Ovary (tissue), 9 donors: ENCODE measurements around the gene DIP2C. TPM values are rescaled to one million over a fixed set of nuclear protein-coding genes. Genes with fewer than 3 reads are reported as not detected.
A peak's percentile ranks its signal among the peaks of the same experiment; 100 is the strongest.

ENCODE experiments used
- DNase-seq, 5 donors: peaks; one replicate each; pipeline ENCODE4 v3.0.0-alpha.2; 2019 to 2020
- H3K27ac ChIP-seq, 2 donors: fragments of 200-600 bp; one replicate each; pipeline versions ENCODE4 v1.5.1 to v1.8.0; 2019 to 2022
- H3K27me3 ChIP-seq: fragments of 200-600 bp; one replicate; pipeline ENCODE4 v1.8.0; 2022
- H3K36me3 ChIP-seq: fragments of 200-600 bp; sonication (generic); one replicate; pipeline ENCODE4 v1.5.1; 2019
- H3K4me1 ChIP-seq: one replicate; pipeline ENCODE4 v1.8.1; 2013; ENCODE audit warnings: mild to moderate bottlenecking, moderate library complexity; ENCODE audit not compliant: insufficient read depth
- H3K4me3 ChIP-seq: fragments of 200-600 bp; sonication (generic); one replicate; pipeline ENCODE4 v1.5.1; 2017
- H3K9me3 ChIP-seq, 2 donors: fragments of 200-600 bp in 1 of 2; sonication (generic) in 1 of 2; one replicate each; pipeline versions ENCODE4 v1.5.1 to v1.8.1; 2013 to 2019; ENCODE audit warnings: mild to moderate bottlenecking in 1 of 2, moderate library complexity in 1 of 2
- EP300 ChIP-seq: sonication (generic); formaldehyde crosslinking; IDR thresholded peaks from one replicate; pipeline ENCODE4 v1.6.1; 2017; ENCODE audit warnings: antibody characterized with exemption
- POLR2A ChIP-seq: fragments of 450-650 bp; IDR thresholded peaks from one replicate; pipeline ENCODE4 v1.6.1; 2017; ENCODE audit warnings: antibody characterized with exemption, mild to moderate bottlenecking, moderate library complexity
- WGBS, 3 donors: extraction: QIAGEN DNeasy Blood & Tissue Kit in 1 of 3; methylation state at CpG; one replicate each; pipeline versions ENCODE4 v1.1.5 to v1.1.7; 2013 to 2017; 5-methylcytosine and 5-hydroxymethylcytosine counted together
- intact Hi-C, 4 donors: fragments of 100-400 bp; cut with DNase I; formaldehyde crosslinking; loops; one replicate each; pipeline versions ENCODE4 v1.11.0 to v1.15.1; 2022 to 2023
- polyA plus RNA-seq, 2 donors: library from polyadenylated mRNA; stranded (reverse); fragments of 200-250 nt in 1 of 2; fragments of 350-450 nt in 1 of 2; fragmentation: Illumina TruSeq in 1 of 2; extraction: RNeasy Lipid Tissue Mini Kit (QIAGEN cat#74804) in 1 of 2; gene quantifications; one replicate each; pipeline ENCODE4 v1.2.3, GENCODE V29; 2013 to 2014
- total RNA-seq, 7 donors: library from RNA; depleted of rRNA in 2 of 7; stranded (reverse); fragments of >200 nt in 2 of 7; fragmentation: NEBNext Ultra II Directional in 3 of 7; extraction: Animal tissue kit (Norgen Biotek cat#: 25700) in 3 of 7; gene quantifications; one replicate each; pipeline versions ENCODE4 v1.1.0 to v1.2.4, GENCODE V29; 2016 to 2023
- TF ChIP-seq, protein P1 (sequence below), 3 donors: fragments of 450-650 bp in 2 of 3; fragments of 200-600 bp in 1 of 3; IDR thresholded peaks; one replicate each; pipeline versions ENCODE4 v1.5.1 to v1.8.0; 2016 to 2022; ENCODE audit warnings: antibody characterized with exemption in 3 of 3, mild to moderate bottlenecking in 1 of 3
- donor health status: DM: no; HTN: no; CAD: no; lungs with moderate emphysema.
- donor health status: DM: no; HTN: no; CAD: no.
- donor health status: Bipolar disorder and iron deficiency.
- donor health status: DM: yes; HTN: yes; CAD: no.
- donor health status: DM: no; HTN: no; CAD: no.
- donor health status: DM: yes; HTN: yes; CAD: no.

DIP2C gene
- total and polyA plus RNA-seq, 9 donors = 10.1 to 29.4 (median 22.2) TPM

DNA sequence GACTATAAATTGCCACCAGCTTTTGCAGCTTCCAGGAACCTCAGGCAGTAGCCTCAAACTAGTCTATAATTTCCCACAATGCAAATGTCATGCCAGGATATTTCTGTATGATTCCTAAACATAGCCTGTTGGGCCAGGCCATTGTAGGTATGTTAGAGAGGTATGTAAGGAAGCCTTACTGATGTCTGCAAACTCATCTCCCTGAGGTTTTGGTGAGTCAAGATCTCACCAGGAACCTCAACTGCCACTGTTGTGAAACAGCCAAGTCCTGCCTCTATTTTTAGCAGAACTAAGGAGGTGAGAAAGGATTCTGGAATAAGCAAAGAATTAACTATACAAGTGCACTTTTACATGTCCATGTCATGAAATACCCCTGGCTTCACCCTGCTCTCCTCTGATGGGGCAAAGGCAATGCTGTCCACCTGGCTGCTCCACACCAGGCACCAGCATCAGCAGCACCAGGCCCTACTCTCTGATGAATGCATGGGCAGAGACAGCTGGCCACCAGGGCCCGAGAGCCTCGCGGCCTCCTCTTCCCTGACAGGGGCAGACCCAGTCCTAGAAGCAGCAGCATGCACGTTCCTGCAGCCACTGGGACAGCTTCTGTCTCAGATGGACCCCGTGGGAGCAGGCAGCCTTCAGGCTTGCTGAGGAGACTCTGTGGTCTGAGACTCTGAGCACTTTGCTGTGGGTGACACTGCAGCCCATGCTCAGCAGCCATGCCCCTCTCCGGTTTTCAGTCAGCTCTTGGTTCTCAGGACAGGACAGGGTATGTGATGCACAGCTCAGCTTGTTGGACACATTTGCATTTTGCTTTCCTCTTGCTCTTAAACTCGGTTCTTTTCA, 407.0 kb downstream of the DIP2C start:
- 86 to 93% (median 90%) methylated on average over 7 of the region's 7 CpGs for WGBS, 3 donors

DNA sequence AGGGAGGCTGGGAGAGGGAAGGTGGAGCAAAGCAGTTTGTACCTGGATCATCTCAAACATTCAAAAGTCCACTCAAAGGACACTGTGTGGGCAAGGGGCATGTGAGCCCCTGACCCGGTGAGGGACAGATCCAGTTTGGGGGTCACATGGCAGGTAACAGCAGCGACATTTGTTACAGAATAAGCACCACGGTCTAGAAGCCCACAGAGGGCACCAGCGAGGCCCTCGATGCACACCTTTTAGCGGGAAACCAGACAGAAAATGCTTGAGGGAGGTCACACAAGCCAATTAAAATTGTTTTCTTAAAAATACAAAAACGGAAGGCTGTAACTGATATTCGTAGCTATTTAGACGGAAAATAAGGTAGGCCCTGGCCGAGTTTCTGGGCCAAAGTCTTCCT, 409.8 kb downstream of the DIP2C start:
- no peaks in the 10 kb centered on the region for H3K36me3 ChIP-seq
- intact Hi-C loops = no loop called here
- DNase-seq = peak in 1 of 5 donors; percentile 9

More for the DNA sequence above, 407.0 kb downstream of the DIP2C start:
- Histone ChIP-seq H3K9me3 (no peaks in the 10 kb centered on the region), H3K4me1 (no peaks in the 10 kb centered on the region), H3K27ac (no peak overlapping the region), H3K36me3 (no peaks in the 10 kb centered on the region), H3K4me3 (no peak overlapping the region), H3K27me3 (no peaks in the 10 kb centered on the region)
- TF ChIP-seq POLR2A = no peak
- TF ChIP-seq EP300 = no peak
- TF ChIP-seq, protein P1, sequence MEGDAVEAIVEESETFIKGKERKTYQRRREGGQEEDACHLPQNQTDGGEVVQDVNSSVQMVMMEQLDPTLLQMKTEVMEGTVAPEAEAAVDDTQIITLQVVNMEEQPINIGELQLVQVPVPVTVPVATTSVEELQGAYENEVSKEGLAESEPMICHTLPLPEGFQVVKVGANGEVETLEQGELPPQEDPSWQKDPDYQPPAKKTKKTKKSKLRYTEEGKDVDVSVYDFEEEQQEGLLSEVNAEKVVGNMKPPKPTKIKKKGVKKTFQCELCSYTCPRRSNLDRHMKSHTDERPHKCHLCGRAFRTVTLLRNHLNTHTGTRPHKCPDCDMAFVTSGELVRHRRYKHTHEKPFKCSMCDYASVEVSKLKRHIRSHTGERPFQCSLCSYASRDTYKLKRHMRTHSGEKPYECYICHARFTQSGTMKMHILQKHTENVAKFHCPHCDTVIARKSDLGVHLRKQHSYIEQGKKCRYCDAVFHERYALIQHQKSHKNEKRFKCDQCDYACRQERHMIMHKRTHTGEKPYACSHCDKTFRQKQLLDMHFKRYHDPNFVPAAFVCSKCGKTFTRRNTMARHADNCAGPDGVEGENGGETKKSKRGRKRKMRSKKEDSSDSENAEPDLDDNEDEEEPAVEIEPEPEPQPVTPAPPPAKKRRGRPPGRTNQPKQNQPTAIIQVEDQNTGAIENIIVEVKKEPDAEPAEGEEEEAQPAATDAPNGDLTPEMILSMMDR (IDR thresholded peaks at IDR 0.05) = no peak
- DNase-seq = peak in 1 of 5 donors; percentile 9
- intact Hi-C loops = no loop called here

DNA sequence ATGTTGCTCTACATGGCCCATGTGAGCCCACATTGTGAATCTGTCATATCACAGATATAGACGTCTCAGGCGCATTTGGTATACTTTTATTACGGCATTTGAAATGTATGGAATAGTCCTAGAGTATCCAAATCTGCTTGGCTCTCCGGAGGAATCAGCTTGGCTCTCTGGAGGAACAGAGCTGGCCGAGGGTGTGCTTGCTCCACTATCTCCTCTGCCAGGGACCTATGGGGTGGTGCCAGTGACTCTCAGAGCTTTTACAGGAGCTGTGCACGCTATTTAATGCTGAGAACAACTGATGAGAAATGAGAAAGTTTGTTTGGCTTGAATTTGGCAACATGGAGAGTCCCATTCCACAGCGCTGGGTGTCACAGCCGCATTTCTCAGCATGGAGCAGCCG, 410.2 kb downstream of the DIP2C start:
- no peaks in the 10 kb centered on the region for H3K36me3 ChIP-seq
- intact Hi-C loops = no loop called here
- H3K4me1 ChIP-seq = no peaks in the 10 kb centered on the region
- TF ChIP-seq, protein P1 (IDR thresholded peaks at IDR 0.05) = no peak
- TF ChIP-seq EP300 (no peak), POLR2A (no peak)
- no peaks in the 10 kb centered on the region for H3K9me3 ChIP-seq
- no peak overlapping the region for H3K27ac ChIP-seq
- no peak for DNase-seq
- no peaks in the 10 kb centered on the region for H3K27me3 ChIP-seq
- no peak overlapping the region for H3K4me3 ChIP-seq
- 90 to 95% (median 90%) methylated on average over 9 of the region's 9 CpGs for WGBS, 3 donors

More for the DNA sequence above, 409.8 kb downstream of the DIP2C start:
- TF ChIP-seq EP300 (no peak), POLR2A (no peak)
- TF ChIP-seq, protein P1 (IDR thresholded peaks at IDR 0.05) = no peak
- H3K4me1 ChIP-seq = no peaks in the 10 kb centered on the region
- 87 to 88% (median 87%) methylated on average over 10 of the region's 10 CpGs for WGBS, 3 donors
- H3K27me3 ChIP-seq = no peaks in the 10 kb centered on the region
- H3K27ac ChIP-seq = no peak overlapping the region
- H3K9me3 ChIP-seq = no peaks in the 10 kb centered on the region
- no peak overlapping the region for H3K4me3 ChIP-seq

DNA sequence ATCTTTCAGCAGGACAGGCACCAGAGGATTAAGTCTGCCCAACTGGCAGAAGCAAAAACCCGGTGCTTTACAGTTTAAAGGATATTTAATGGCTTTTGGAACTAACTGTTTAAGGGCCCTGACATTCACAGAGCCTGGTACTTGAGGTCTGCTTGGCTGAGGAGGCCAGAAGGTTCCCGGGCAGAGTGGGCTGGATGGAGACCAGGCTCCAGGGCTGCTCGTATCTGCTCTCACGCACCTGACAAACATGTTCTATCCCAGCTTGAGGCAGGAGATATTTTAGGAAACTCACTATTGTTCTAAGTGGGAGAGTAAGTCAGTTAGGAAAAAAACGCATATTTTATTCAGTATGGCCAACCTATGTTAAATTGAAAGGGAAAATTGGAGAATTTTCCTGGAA, 410.8 kb downstream of the DIP2C start:
- Histone ChIP-seq H3K9me3 (no peaks in the 10 kb centered on the region), H3K27me3 (no peaks in the 10 kb centered on the region), H3K27ac (no peak overlapping the region), H3K4me1 (no peaks in the 10 kb centered on the region), H3K4me3 (no peak overlapping the region), H3K36me3 (no peaks in the 10 kb centered on the region)
- 92 to 97% (median 94%) methylated on average over 5 of the region's 5 CpGs for WGBS, 3 donors
- TF ChIP-seq, protein P1 (IDR thresholded peaks at IDR 0.05) = no peak
- TF ChIP-seq EP300 (no peak), POLR2A (no peak)
- intact Hi-C loops = no loop called here
- DNase-seq = no peak
